Caco-2 (cell line): ENCODE data around the gene MAN2A1. TPM values are rescaled to one million over a fixed set of nuclear protein-coding genes. Genes with fewer than 3 reads are reported as not detected.
A peak's percentile ranks its signal among the peaks of the same experiment; 100 is the strongest.

Experiments
- BruUV-seq: library from RNA; stranded (reverse); fragments of 400-500 nt; replicated peaks from 2 replicates; lab custom pipeline; 2021; lab: Mats Ljungman, UMichigan
- CTCF ChIA-PET: fragments of 300-600 bp; sonication (Branson Sonifier 250); formaldehyde crosslinking; loops from one replicate; lab custom pipeline; 2022; ENCODE audit warnings: antibody characterized with exemption; lab: Charles Lee
- POLR2A ChIA-PET: fragments of 300-600 bp; sonication (Branson Sonifier 250); formaldehyde crosslinking; loops from one replicate; lab custom pipeline; 2022; ENCODE audit warnings: antibody characterized with exemption; lab: Charles Lee
- DNase-seq, 2 experiments: peaks; one replicate each; pipeline versions ENCODE4 v3.0.0 to v3.0.0-alpha.2; 2020 to 2022
- H3K27me3 ChIP-seq: replicated peaks from 2 replicates; pipeline ENCODE4 v1.6.0; 2011; ENCODE audit warnings: low read length; ENCODE audit not compliant: control insufficient read depth, insufficient read depth
- H3K36me3 ChIP-seq: 2 replicates; pipeline ENCODE4 v1.5.1; 2011; ENCODE audit warnings: low read length; ENCODE audit not compliant: control insufficient read depth, insufficient read depth
- H3K4me1 ChIP-seq: fragments of 250-450 bp; sonication (Bioruptor Pico); 2 replicates; pipeline ENCODE4 v1.5.1; 2020; ENCODE audit warnings: mild to moderate bottlenecking
- H3K4me3 ChIP-seq: 2 replicates; pipeline ENCODE4 v1.5.1; 2011; ENCODE audit warnings: low read depth, mild to moderate bottlenecking, control low read depth, low read length
- H3K9me3 ChIP-seq: fragments of 250-450 bp; sonication (Bioruptor Pico); 2 replicates; pipeline ENCODE4 v1.5.1; 2020; ENCODE audit warnings: mild to moderate bottlenecking, moderate library complexity
- H3K27ac Mint-ChIP-seq: one replicate; pipeline ENCODE4 v1.8.0; 2022; ENCODE audit warnings: mixed read lengths; ENCODE audit not compliant: unreplicated experiment
- H3K27me3 Mint-ChIP-seq: one replicate; pipeline ENCODE4 v1.8.0; 2022; ENCODE audit warnings: mixed read lengths; ENCODE audit not compliant: insufficient read depth, unreplicated experiment
- H3K36me3 Mint-ChIP-seq: one replicate; pipeline ENCODE4 v1.8.0; 2022; ENCODE audit warnings: mild to moderate bottlenecking, mixed read lengths; ENCODE audit not compliant: insufficient read depth, unreplicated experiment
- H3K4me1 Mint-ChIP-seq: one replicate; pipeline ENCODE4 v1.8.0; 2022; ENCODE audit warnings: low read depth, mixed read lengths; ENCODE audit not compliant: unreplicated experiment
- H3K4me3 Mint-ChIP-seq: one replicate; pipeline ENCODE4 v1.8.0; 2022; ENCODE audit warnings: mild to moderate bottlenecking, moderate library complexity, mixed read lengths; ENCODE audit not compliant: unreplicated experiment
- H3K9me3 Mint-ChIP-seq: one replicate; pipeline ENCODE4 v1.8.0; 2022; ENCODE audit warnings: mixed read lengths; ENCODE audit not compliant: unreplicated experiment
- CTCF ChIP-seq, 2 experiments: fragments of 200-600 bp in 1 of 2; IDR thresholded peaks; 1 replicate in 1 of 2; 2 replicates in 1 of 2; pipeline versions ENCODE4 v1.5.1 to v1.8.0; 2011 to 2022; ENCODE audit warnings: antibody characterized with exemption in 1 of 2, control low read depth in 1 of 2, inconsistent platforms in 1 of 2, low read depth in 1 of 2, low read length in 1 of 2, mild to moderate bottlenecking in 1 of 2, moderate library complexity in 1 of 2; ENCODE audit not compliant: insufficient read depth in 1 of 2, severe bottlenecking in 1 of 2, unreplicated experiment in 1 of 2
- intact Hi-C: fragments of 100-400 bp; cut with micrococcal nuclease; formaldehyde crosslinking; loops from one replicate; pipeline ENCODE4 v1.10.0; 2022; ENCODE audit not compliant: unreplicated experiment
- total RNA-seq: library from RNA; stranded (reverse); gene quantifications from 2 replicates; pipeline ENCODE4 v1.2.3, GENCODE V29; 2022

Gene MAN2A1
- total RNA-seq, 1 experiment from 2014 or later: 57.3 TPM

GRCh38 chr5:109653561-109654239 is 36.0 kb upstream of the MAN2A1 start:
- Histone ChIP-seq H3K4me3 (no peak overlapping the region), H3K36me3 (no peaks in the 10 kb centered on the region), H3K9me3 (no peaks in the 10 kb centered on the region), H3K4me1 (no peaks in the 10 kb centered on the region), H3K27me3 (no peaks in the 10 kb centered on the region)
- TF ChIP-seq CTCF (IDR thresholded peaks at IDR 0.05; ENCODE audit: insufficient read depth in 1 of 2, low read depth in 1 of 2, low read length in 1 of 2, severe bottlenecking in 1 of 2, unreplicated experiment in 1 of 2): no peak
- Mint-ChIP-seq H3K27me3 (peaks cover 2% of the 10 kb centered on the region), H3K4me1 (peaks cover 9% of the 10 kb centered on the region), H3K36me3 (no peaks in the 10 kb centered on the region), H3K4me3 (no peak overlapping the region), H3K9me3 (no peaks in the 10 kb centered on the region), H3K27ac (peak overlapping the region; percentile 18)
- intact Hi-C loops: no loop called here
- no TSS peak for BruUV-seq
- DNase-seq: no peak
- CTCF ChIA-PET: no interaction called here
- POLR2A ChIA-PET: no interaction called here

GRCh38 chr5:109654455-109654854 is 35.3 kb upstream of the MAN2A1 start:
- Mint-ChIP-seq H3K4me1 (peaks cover 9% of the 10 kb centered on the region), H3K27me3 (peaks cover 2% of the 10 kb centered on the region), H3K36me3 (no peaks in the 10 kb centered on the region), H3K9me3 (no peaks in the 10 kb centered on the region), H3K27ac (no peak overlapping the region), H3K4me3 (no peak overlapping the region)
- Histone ChIP-seq H3K4me1 (no peaks in the 10 kb centered on the region), H3K36me3 (no peaks in the 10 kb centered on the region), H3K4me3 (no peak overlapping the region), H3K27me3 (no peaks in the 10 kb centered on the region), H3K9me3 (no peaks in the 10 kb centered on the region)
- intact Hi-C loops: no loop called here
- no peak for DNase-seq
- no TSS peak for BruUV-seq
- no peak for TF ChIP-seq CTCF (IDR thresholded peaks at IDR 0.05; ENCODE audit: insufficient read depth in 1 of 2, low read depth in 1 of 2, low read length in 1 of 2, severe bottlenecking in 1 of 2, unreplicated experiment in 1 of 2)
- ChIA-PET POLR2A (no interaction called here), CTCF (no interaction called here)

- H3K4me3 ChIP-seq: no peak overlapping the region
- H3K4me1 Mint-ChIP-seq: peaks cover 3% of the 10 kb centered on the region
- ChIA-PET POLR2A (no interaction called here), CTCF (no interaction called here)
- no peak overlapping the region for H3K27ac Mint-ChIP-seq
- H3K4me3 Mint-ChIP-seq: no peak overlapping the region
- H3K9me3 Mint-ChIP-seq: no peaks in the 10 kb centered on the region
- TF ChIP-seq CTCF (IDR thresholded peaks at IDR 0.05; ENCODE audit: insufficient read depth in 1 of 2, low read depth in 1 of 2, low read length in 1 of 2, severe bottlenecking in 1 of 2, unreplicated experiment in 1 of 2): no peak
- BruUV-seq: no TSS peak
- no peaks in the 10 kb centered on the region for H3K27me3 ChIP-seq
- no peaks in the 10 kb centered on the region for H3K36me3 ChIP-seq
- H3K4me1 ChIP-seq: 0 out of 2 replicates have a peak, but pooled peaks cover 5% of the 10 kb centered on the region
- DNase-seq: no peak
- peaks cover 2% of the 10 kb centered on the region for H3K27me3 Mint-ChIP-seq
- H3K36me3 Mint-ChIP-seq: no peaks in the 10 kb centered on the region
- H3K9me3 ChIP-seq: no peaks in the 10 kb centered on the region
- intact Hi-C loops: no loop called here
Measured at GRCh38 chr5:109655841-109656240, 33.9 kb upstream of the MAN2A1 start.
